Heart left ventricle (tissue), 13 donors: ENCODE data around the gene HTR7.

ENCODE experiments used
- POLR2A ChIP-seq, 2 donors: fragments of 450-650 bp; IDR thresholded peaks; one replicate each; pipeline ENCODE4 v1.6.1; 2017; ENCODE audit warnings: antibody characterized with exemption in 2 of 2, mild to moderate bottlenecking in 2 of 2, moderate library complexity in 2 of 2
- TF ChIP-seq, protein P1 (sequence below), 12 donors: fragments of 200-600 bp; sonication (generic) in 4 of 12; IDR thresholded peaks; one replicate each; pipeline versions ENCODE4 v1.5.0 to v1.8.0; 2018 to 2022; ENCODE audit warnings: antibody characterized with exemption in 12 of 12, mild to moderate bottlenecking in 5 of 12
- donor health status: ischemic (EF 13 %, LVEDD 7.1; RV severe dilation, severe dysfunction).
- donor health status: DM: no; HTN: yes; CAD: no.
- donor health status: DM: no; HTN: no; CAD: no.
- donor health status: ischemic (EF 25% LVEDD 6.9; RV normal size, moderate dysfunction).
- donor health status: ischemic (EF 25% LVEDD 5.7; RV mildly dilated, moderate dysfunction).
- donor health status: ischemic (EF 35%, LVEDD 5.7; RV mildly dilated, moderate dysfunction).
- donor health status: nonischemic (EF 11% LVEDD 7.7; RV severe dilation, severe dysfunction).
- donor health status: DM: yes; HTN: yes; CAD: no.
- donor health status: PGD.
- donor health status: ischemic (EF 29% LVEDD 5.4; RV normal size, mild dysfunction).
- donor health status: nonischemic (EF 23%, LVEDD 6.1; RV moderate dilation, normal function).

DNA sequence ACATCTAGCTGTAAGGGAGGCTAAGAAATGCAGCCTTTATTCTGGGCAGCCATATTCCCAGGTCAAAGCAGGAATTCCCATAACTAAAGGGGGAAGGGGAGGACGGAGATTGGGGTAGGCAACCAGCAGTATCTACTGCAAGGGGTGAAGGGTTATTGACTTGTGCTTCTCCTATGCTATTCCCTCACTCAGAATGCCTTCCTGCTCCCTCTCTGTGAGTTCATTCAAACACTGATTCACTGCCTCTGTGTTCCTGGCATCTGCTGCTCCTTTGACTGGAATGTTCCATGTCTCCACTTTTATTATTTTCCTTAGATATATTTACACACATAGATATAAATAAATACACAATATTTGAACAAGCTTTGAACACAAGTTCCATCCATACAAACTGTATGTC lies 11.1 kb downstream of the HTR7 start:
- TF ChIP-seq, protein P1, sequence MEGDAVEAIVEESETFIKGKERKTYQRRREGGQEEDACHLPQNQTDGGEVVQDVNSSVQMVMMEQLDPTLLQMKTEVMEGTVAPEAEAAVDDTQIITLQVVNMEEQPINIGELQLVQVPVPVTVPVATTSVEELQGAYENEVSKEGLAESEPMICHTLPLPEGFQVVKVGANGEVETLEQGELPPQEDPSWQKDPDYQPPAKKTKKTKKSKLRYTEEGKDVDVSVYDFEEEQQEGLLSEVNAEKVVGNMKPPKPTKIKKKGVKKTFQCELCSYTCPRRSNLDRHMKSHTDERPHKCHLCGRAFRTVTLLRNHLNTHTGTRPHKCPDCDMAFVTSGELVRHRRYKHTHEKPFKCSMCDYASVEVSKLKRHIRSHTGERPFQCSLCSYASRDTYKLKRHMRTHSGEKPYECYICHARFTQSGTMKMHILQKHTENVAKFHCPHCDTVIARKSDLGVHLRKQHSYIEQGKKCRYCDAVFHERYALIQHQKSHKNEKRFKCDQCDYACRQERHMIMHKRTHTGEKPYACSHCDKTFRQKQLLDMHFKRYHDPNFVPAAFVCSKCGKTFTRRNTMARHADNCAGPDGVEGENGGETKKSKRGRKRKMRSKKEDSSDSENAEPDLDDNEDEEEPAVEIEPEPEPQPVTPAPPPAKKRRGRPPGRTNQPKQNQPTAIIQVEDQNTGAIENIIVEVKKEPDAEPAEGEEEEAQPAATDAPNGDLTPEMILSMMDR (IDR thresholded peaks at IDR 0.05), result no peak
- no peak for TF ChIP-seq POLR2A (IDR thresholded peaks at IDR 0.05)
